Activated CD8-positive, alpha-beta T cell treated with anti-CD3 and anti-CD28 coated beads, Interleukin-2, amount 10 ng/mL, durations not matched to agents 7 days and 5 days (primary cell): ENCODE data around the gene RABEP2. TPM values are rescaled to one million over a fixed set of nuclear protein-coding genes. Genes with fewer than 3 reads are reported as not detected.

Experiments used
- ATAC-seq: fragments of 150-1000 bp; cut with Tn5 transposase; one replicate; pipeline ENCODE4 v1.10.0; 2021; ENCODE audit warnings: moderate library complexity
- CTCF ChIA-PET: fragments of 350-600 bp; sonication (Branson Sonifier 250); formaldehyde crosslinking; loops from one replicate; lab custom pipeline; 2021; ENCODE audit warnings: antibody characterized with exemption; lab: Charles Lee
- POLR2A ChIA-PET: fragments of 350-600 bp; sonication (Branson Sonifier 250); formaldehyde crosslinking; loops from one replicate; lab custom pipeline; 2021; ENCODE audit warnings: antibody characterized with exemption; lab: Charles Lee
- DNase-seq: peaks from one replicate; pipeline ENCODE4 v3.0.0-alpha.2; 2020
- H3K27ac Mint-ChIP-seq: one replicate; pipeline ENCODE4 v1.8.0; 2021; ENCODE audit warnings: mild to moderate bottlenecking, mixed read lengths
- H3K27me3 Mint-ChIP-seq: one replicate; pipeline ENCODE4 v1.8.0; 2021; ENCODE audit warnings: low read depth, mixed read lengths
- H3K36me3 Mint-ChIP-seq: one replicate; pipeline ENCODE4 v1.8.0; 2021; ENCODE audit warnings: low read depth, mixed read lengths
- H3K4me1 Mint-ChIP-seq: one replicate; pipeline ENCODE4 v1.8.0; 2021; ENCODE audit warnings: low read depth, mixed read lengths
- H3K4me3 Mint-ChIP-seq: one replicate; pipeline ENCODE4 v1.8.0; 2021; ENCODE audit warnings: mild to moderate bottlenecking, mixed read lengths
- H3K9me3 Mint-ChIP-seq: one replicate; pipeline ENCODE4 v1.8.0; 2022; ENCODE audit warnings: mixed read lengths; ENCODE audit not compliant: insufficient read depth
- total RNA-seq, 2 experiments: library from RNA; stranded (reverse); gene quantifications; one replicate each; pipeline ENCODE4 v1.2.3, GENCODE V29; 2021

The RABEP2 gene
- total RNA-seq, 2 experiments from 2014 or later: 22.5 to 23.2 TPM

DNA sequence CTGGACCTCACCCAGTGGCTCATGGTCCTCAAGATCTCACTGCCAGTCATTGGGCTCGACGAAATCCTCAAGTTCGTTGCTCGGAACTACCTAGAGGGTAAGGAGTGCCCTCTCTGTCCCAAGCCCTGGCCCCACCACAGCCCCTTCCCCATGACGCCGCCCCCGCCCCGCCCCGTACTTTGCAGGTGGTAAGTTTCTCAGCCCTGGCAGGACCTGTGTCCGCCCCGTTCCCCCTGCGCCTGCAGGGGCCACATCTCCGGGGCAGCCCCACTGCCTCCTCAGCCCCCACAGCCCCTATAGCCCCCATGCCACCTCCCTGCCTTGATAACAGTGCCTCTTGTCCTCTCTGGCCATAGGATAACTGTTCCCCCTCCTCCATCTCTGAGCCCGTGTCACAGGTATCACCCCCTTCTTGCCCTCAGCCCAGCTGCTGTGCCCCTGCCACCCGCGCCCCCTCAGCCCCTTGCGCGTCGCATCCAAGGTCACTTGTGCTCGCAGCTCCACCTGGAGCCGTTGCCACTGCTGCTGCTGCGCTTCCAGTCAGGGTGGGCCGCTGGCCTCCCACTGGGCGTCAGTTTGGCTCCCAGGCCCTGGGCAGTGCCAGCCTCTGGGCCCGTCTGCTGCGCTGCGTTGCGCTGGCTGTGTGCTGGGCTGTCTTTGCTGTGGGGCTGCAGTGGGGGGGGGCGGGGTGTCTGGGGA is 21.5 kb downstream of the RABEP2 start:
- no peak for DNase-seq
- ATAC-seq: no peak
- no peaks in the 10 kb centered on the region for H3K27me3 Mint-ChIP-seq
- ChIA-PET CTCF (no interaction called here), POLR2A (no interaction called here)
- H3K27ac Mint-ChIP-seq: no peak overlapping the region
- H3K4me3 Mint-ChIP-seq: no peak overlapping the region
- no peaks in the 10 kb centered on the region for H3K9me3 Mint-ChIP-seq
- peaks cover 9% of the 10 kb centered on the region for H3K4me1 Mint-ChIP-seq
- H3K36me3 Mint-ChIP-seq: no peaks in the 10 kb centered on the region

DNA sequence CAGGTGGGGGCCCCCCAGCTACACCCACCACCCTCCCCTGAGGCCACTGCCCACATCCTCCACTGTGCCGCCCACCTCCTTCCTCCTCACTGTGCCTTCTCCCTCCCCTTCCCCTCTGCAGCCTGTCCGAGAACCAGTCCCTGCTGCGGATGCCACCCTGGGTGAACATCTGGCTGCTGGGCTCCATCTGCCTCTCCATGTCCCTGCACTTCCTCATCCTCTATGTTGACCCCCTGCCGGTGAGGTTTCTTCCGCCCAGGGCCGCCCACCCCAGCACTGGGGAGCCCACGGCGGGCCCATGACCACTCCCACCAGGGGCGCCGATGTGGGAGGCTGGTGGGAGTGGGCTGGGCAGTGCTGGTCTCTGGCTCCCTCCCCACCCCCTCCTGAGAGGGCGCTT is 22.1 kb downstream of the RABEP2 start:
- ATAC-seq (no peak), DNase-seq (no peak)
- Mint-ChIP-seq H3K4me3 (no peak overlapping the region), H3K27ac (no peak overlapping the region), H3K9me3 (no peaks in the 10 kb centered on the region), H3K36me3 (no peaks in the 10 kb centered on the region), H3K27me3 (no peaks in the 10 kb centered on the region), H3K4me1 (peaks cover 9% of the 10 kb centered on the region)
- ChIA-PET POLR2A (interaction anchor here (0.9 kb wide), 1 partner anchor 49 kb away, joined by 3 read pairs; no protein-coding TSS in a partner anchor), CTCF (no interaction called here)

DNA sequence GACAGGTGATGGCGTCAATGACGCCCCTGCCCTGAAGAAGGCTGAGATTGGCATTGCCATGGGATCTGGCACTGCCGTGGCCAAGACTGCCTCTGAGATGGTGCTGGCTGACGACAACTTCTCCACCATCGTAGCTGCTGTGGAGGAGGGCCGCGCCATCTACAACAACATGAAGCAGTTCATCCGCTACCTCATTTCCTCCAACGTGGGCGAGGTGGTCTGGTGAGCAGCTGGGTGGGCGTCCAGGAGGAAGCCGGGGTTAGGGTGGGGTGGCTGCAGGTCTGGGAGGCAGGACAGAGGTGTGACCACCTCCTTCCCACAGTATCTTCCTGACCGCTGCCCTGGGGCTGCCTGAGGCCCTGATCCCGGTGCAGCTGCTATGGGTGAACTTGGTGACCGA is 23.2 kb downstream of the RABEP2 start:
- no peaks in the 10 kb centered on the region for H3K9me3 Mint-ChIP-seq
- H3K4me1 Mint-ChIP-seq: peaks cover 9% of the 10 kb centered on the region
- DNase-seq: no peak
- no peaks in the 10 kb centered on the region for H3K36me3 Mint-ChIP-seq
- H3K4me3 Mint-ChIP-seq: no peak overlapping the region
- no peak overlapping the region for H3K27ac Mint-ChIP-seq
- no peak for ATAC-seq
- ChIA-PET POLR2A (interaction anchor here (0.7 to 0.9 kb wide), 2 partner anchors 22 to 50 kb away, joined by 3 to 4 read pairs; no protein-coding TSS in a partner anchor), CTCF (no interaction called here)
- H3K27me3 Mint-ChIP-seq: no peaks in the 10 kb centered on the region

DNA sequence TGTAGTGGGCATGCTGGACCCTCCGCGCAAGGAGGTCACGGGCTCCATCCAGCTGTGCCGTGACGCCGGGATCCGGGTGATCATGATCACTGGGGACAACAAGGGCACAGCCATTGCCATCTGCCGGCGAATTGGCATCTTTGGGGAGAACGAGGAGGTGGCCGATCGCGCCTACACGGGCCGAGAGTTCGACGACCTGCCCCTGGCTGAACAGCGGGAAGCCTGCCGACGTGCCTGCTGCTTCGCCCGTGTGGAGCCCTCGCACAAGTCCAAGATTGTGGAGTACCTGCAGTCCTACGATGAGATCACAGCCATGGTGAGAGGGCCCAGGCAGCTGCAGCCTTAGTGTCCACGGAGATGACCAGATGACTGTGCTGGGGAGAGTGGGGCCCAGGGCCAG is 24.4 kb downstream of the RABEP2 start:
- Mint-ChIP-seq H3K27ac (peak overlapping the region; percentile 43), H3K36me3 (no peaks in the 10 kb centered on the region), H3K4me1 (peaks cover 9% of the 10 kb centered on the region), H3K27me3 (no peaks in the 10 kb centered on the region), H3K9me3 (no peaks in the 10 kb centered on the region), H3K4me3 (no peak overlapping the region)
- ATAC-seq: no peak
- ChIA-PET CTCF (no interaction called here), POLR2A (interaction anchor here (0.7 kb wide), 1 partner anchor 50 kb away, joined by 4 read pairs; no protein-coding TSS in a partner anchor)
- no peak for DNase-seq

DNA sequence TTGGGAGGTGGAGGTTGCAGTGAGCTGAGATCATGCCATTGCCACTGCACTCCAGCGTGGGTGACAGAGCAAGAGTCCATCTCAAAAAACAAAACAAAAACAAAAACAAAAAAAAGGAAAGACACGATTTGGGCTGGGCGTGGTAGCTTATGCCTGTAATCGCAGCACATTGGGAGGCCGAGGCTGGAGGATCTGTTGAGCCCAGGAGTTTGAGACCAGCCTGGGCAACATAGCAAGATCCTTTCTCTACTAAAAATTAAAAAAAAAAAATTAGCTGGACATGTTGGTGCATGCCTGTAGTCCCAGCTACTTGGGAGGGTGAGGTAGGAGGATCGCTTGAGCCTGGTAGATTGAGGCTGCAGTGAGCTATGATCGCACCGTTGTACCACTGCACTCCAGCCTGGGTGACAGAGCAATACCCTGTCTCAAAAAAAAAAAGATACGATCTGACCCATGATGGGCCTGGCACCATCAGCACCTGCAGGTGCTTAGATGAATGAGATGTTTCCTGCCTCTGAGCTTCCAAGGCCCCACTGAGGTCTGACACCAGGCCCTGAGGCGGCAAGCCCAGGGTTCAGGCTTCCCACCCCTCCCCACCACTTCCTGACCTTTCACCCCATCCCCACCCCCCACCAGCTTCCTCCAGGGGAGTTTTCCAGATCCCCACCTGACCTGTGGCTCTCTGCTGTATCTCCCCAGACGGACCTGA is 25.0 kb downstream of the RABEP2 start:
- Mint-ChIP-seq H3K36me3 (no peaks in the 10 kb centered on the region), H3K9me3 (no peaks in the 10 kb centered on the region), H3K27ac (peak overlapping the region; percentile 43), H3K27me3 (no peaks in the 10 kb centered on the region), H3K4me1 (peaks cover 9% of the 10 kb centered on the region), H3K4me3 (no peak overlapping the region)
- ATAC-seq (no peak), DNase-seq (no peak)
- POLR2A ChIA-PET: interaction anchor here (0.6 to 0.7 kb wide), 2 partner anchors 23 to 50 kb away, joined by 3 to 4 read pairs; no protein-coding TSS in a partner anchor
- CTCF ChIA-PET: no interaction called here

DNA sequence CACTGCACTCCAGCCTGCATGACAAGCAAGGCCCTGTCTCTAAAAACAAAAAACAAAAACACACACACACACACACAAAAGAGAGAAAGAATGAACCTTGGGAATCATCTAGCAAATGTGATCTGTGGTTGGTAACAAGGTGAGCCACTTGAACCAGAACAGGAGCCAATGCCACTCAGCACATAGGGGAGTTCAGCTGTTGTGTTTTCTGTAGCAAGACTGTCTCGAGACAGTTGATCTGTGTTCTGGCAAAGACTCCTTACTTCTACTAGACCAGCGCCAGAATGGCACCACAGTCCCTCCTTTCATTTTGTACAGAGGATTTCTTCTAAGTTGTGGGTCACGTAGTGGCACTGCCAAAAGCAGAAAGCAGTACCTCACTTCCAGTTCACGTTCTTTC is 26.1 kb downstream of the RABEP2 start:
- Mint-ChIP-seq H3K27me3 (no peaks in the 10 kb centered on the region), H3K27ac (peak overlapping the region; percentile 17), H3K4me1 (peaks cover 9% of the 10 kb centered on the region), H3K36me3 (no peaks in the 10 kb centered on the region), H3K4me3 (no peak overlapping the region), H3K9me3 (no peaks in the 10 kb centered on the region)
- ChIA-PET POLR2A (no interaction called here), CTCF (no interaction called here)
- ATAC-seq: no peak
- no peak for DNase-seq

DNA sequence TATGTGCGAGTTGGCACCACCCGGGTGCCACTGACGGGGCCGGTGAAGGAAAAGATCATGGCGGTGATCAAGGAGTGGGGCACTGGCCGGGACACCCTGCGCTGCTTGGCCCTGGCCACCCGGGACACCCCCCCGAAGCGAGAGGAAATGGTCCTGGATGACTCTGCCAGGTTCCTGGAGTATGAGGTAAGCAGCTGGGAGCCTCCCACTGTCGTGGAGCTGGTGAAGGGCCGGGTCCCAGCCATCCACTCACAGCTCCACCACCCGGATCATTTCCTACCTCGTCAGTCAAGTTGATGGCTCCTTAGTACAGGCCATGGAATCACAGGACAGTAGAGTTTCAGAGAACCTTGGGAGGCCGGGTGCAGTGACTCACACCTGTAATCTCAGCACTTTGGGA is 26.8 kb downstream of the RABEP2 start:
- CTCF ChIA-PET: no interaction called here
- POLR2A ChIA-PET: no interaction called here
- Mint-ChIP-seq H3K9me3 (no peaks in the 10 kb centered on the region), H3K36me3 (no peaks in the 10 kb centered on the region), H3K27ac (no peak overlapping the region), H3K4me1 (peaks cover 9% of the 10 kb centered on the region), H3K4me3 (no peak overlapping the region), H3K27me3 (no peaks in the 10 kb centered on the region)
- ATAC-seq (no peak), DNase-seq (no peak)

DNA sequence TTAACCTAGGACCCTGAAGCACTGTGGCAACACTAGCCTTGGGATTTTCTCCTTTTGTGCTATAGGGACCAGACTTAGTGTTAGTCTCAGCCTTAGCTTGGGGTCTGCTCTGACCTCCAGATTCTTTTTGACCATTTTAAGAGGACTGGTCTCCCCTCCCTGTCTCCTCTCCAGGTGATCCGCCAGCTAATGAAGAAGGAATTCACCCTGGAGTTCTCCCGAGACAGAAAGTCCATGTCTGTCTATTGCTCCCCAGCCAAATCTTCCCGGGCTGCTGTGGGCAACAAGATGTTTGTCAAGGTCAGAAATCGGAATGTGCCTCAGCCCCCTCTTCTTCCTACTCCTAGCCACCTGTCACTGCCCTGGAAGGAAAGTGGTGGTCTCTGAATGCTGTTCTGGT is 27.2 kb downstream of the RABEP2 start:
- ATAC-seq (no peak), DNase-seq (no peak)
- H3K27me3 Mint-ChIP-seq: no peaks in the 10 kb centered on the region
- H3K9me3 Mint-ChIP-seq: no peaks in the 10 kb centered on the region
- H3K4me3 Mint-ChIP-seq: no peak overlapping the region
- H3K4me1 Mint-ChIP-seq: peaks cover 7% of the 10 kb centered on the region
- H3K36me3 Mint-ChIP-seq: no peaks in the 10 kb centered on the region
- CTCF ChIA-PET: no interaction called here
- H3K27ac Mint-ChIP-seq: no peak overlapping the region
- POLR2A ChIA-PET: no interaction called here

DNA sequence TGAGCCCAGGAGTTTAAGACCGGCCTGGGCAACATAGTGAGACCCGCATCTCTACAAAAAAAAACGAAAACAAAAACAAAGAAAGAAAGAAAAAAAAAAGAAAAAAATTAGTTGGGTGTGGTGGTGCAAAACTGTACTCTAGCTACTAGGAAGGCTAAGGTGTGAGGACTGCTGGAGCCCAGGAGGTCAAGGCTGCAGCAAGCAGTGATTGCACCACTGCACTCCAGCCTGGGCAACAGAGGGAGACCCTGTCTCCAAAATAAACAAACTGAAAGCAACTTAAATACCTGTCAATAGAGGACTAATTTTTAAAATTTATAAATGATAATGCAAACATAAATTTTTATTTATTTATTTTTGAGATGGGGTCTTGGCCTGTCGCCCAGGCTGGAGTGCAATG is 29.4 kb downstream of the RABEP2 start:
- Mint-ChIP-seq H3K36me3 (no peaks in the 10 kb centered on the region), H3K4me1 (peaks cover 5% of the 10 kb centered on the region), H3K27me3 (no peaks in the 10 kb centered on the region), H3K4me3 (no peak overlapping the region), H3K27ac (no peak overlapping the region), H3K9me3 (no peaks in the 10 kb centered on the region)
- no peak for DNase-seq
- ChIA-PET POLR2A (no interaction called here), CTCF (interaction anchor here (0.6 to 0.7 kb wide), 2 partner anchors 11 to 327 kb away, joined by 3 to 4 read pairs; no protein-coding TSS in a partner anchor)
- no peak for ATAC-seq

DNA sequence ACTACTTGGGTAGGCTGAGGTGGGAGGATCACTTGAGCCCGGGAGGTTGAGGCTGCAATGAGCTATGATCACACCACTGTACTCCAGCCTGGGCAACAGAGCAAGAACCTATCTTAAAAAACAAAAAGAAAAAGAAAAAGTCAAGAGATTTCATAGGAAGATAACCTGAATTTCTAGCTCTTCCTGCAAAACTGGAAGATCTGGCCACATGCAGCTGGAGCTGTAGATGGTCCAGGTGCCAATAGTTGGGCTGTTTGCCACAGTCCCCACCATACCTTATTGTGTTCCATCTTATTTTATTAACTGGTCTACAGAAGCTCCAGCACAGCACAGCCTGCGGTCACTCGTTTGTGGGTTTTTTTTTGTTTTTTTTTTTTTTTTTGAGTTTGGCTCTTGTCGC is 31.7 kb downstream of the RABEP2 start:
- Mint-ChIP-seq H3K4me1 (no peaks in the 10 kb centered on the region), H3K27me3 (no peaks in the 10 kb centered on the region), H3K36me3 (no peaks in the 10 kb centered on the region), H3K27ac (no peak overlapping the region), H3K9me3 (no peaks in the 10 kb centered on the region), H3K4me3 (no peak overlapping the region)
- no peak for DNase-seq
- POLR2A ChIA-PET: interaction anchor here (0.7 kb wide), 1 partner anchor 28 kb away, joined by 3 read pairs; no protein-coding TSS in a partner anchor
- no peak for ATAC-seq
- CTCF ChIA-PET: no interaction called here

DNA sequence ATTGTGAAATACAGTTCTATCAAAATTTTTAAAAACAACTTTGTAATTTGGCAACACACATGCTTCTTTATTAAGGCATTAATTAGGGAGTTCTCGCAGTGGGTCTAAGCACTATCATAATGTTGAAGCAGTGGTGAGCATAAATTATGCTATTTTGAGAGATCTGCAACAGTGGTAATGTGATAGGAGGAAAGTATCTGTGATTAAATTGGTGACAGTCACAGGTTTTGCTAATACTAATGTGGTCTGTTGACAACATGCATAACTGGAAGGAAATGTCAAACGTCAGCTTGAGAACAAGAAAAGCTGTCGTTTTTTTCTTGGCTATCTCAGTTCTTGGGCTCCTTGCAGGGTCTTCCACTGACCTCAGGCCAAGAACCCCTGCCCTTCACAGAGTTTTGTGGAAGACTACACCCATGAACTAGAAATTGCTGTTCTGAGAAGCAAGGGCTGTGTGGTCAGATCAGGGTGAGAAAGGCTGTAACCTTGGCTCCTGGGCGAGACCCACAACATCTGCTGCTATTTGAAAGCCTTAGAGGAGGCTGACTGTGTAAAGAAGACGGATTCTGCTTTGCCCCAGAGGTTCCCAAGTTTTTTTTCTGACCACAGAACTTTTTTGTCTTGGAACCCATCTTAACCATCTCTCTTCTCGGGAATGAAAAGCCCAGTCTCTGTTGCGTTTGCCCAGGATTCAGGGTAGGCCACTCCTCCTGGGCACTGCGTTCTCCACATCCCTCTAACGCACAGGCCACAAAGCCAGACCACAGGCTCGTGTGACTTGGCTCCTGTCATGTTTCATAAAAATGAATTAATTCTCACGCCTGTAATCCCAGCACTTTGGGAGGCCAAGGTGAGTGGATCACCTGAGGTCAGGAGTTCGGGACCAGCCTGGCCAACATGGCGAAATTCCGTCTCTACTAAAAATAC is 32.8 kb downstream of the RABEP2 start:
- Mint-ChIP-seq H3K4me1 (no peaks in the 10 kb centered on the region), H3K27me3 (no peaks in the 10 kb centered on the region), H3K36me3 (no peaks in the 10 kb centered on the region), H3K4me3 (no peak overlapping the region), H3K27ac (no peak overlapping the region), H3K9me3 (no peaks in the 10 kb centered on the region)
- ChIA-PET CTCF (no interaction called here), POLR2A (no interaction called here)
- no peak for DNase-seq
- no peak for ATAC-seq
